ENCODE results near the gene GPR25. TPM values are rescaled to one million over a fixed set of nuclear protein-coding genes. Genes with fewer than 3 reads are reported as not detected.
A peak's percentile ranks its signal among the peaks of the same experiment; 100 is the strongest.

Gene GPR25
- polyA plus RNA-seq, 3 donors from 2014 or later: 4.5 to 18.9 (median 14.8) TPM

DNA sequence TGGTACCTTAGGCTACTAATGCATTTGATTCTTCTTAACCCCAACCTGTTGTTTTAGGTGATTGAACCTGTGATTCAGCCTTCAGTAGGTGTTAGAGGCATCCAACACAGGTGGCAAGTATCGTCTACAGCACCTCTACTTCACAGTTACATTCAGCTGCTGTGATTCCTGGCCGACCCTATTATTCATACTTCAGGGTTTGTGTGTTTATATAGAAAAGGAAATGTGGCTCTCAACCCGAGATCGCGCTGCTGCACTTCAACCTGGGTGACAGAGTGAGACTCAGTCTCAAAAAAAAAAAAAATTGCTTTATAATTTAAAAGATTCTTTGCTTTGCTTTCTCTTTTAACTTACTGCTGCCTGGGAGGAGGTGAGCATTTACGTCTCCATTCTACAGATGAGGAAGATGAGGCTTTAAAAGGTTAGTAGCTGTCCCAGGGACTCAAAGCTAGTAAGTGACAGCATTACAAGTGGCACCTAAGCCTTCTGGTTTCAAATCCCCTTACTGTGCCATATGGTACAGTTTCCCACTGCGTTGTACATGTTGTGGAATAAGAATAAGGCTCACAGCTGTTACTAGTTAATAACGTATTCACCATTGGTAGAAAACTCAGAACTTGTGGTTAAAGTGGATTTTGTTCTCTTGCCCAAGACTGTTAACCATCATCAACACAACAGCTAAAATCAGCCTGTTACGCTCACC lies 9.9 kb upstream of the GPR25 start:
- no peaks in the 10 kb centered on the region for H3K9me3 Mint-ChIP-seq
- H3K36me3 Mint-ChIP-seq: no peaks in the 10 kb centered on the region
- peak overlapping the region; percentile 36 to 83 (median 52) for H3K4me3 Mint-ChIP-seq
- peaks cover 1 to 5% (median 4%) of the 10 kb centered on the region in 3 donors for H3K27me3 Mint-ChIP-seq (ENCODE audit: low read depth in 3 of 3)
- peak overlapping the region; percentile 44 to 86 (median 74) for H3K27ac Mint-ChIP-seq
- DNase-seq: peak; percentile 34 to 64 (median 36)
- peaks cover 34 to 44% of the 10 kb centered on the region in 2 donors for H3K4me1 Mint-ChIP-seq

DNA sequence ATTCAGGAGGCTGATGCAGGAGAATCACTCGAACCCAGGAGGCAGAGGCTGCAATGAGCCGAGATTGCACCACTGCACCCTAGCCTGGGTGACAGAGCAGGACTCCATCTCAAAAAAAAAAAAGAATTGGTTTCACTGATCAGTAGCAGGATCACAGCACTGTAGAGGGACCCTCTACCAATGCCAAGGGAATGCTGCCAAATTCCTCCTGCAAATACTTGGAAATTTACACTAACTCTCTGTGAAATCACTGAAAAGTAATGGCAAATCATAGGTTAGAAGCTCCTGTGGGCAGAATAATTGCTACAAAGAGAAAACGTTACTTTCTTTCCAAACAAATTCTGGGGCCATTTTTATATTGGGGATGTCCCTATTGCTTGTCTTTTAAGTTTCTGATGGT lies 6.7 kb upstream of the GPR25 start:
- Mint-ChIP-seq H3K4me1 (peaks cover 45 to 52% of the 10 kb centered on the region in 2 donors), H3K4me3 (peak overlapping the region in 1 of 5 donors; percentile 14), H3K9me3 (no peaks in the 10 kb centered on the region), H3K27me3 (ENCODE audit: low read depth in 3 of 3) (peaks cover 4 to 5% (median 4%) of the 10 kb centered on the region in 3 donors), H3K27ac (peak overlapping the region in 1 of 6 donors; percentile 7), H3K36me3 (no peaks in the 10 kb centered on the region)
- no peak for DNase-seq

DNA sequence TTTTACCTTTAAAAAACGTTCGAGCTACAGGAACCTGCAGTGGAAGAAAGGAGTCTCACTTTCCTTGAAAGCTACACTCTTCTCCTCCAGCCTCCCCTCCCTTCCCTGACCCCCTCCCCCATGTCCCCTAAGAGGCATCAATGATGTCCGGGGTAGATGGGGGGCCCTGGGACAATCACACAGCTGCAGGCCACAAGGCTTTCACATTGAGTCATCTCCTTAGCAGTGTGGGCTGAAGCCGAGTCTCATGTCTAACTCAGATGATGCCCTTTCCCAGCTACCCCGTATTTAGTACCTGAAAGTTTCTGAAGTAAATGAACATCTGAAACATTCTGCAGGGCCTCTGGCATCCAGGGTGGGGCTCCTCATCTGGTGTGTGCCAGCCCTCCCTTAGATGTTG lies 6.3 kb upstream of the GPR25 start:
- H3K27me3 Mint-ChIP-seq (ENCODE audit: low read depth in 3 of 3): peaks cover 4 to 5% (median 4%) of the 10 kb centered on the region in 3 donors
- peak overlapping the region in 1 of 5 donors; percentile 14 for H3K4me3 Mint-ChIP-seq
- H3K9me3 Mint-ChIP-seq: no peaks in the 10 kb centered on the region
- no peaks in the 10 kb centered on the region for H3K36me3 Mint-ChIP-seq
- H3K4me1 Mint-ChIP-seq: peaks cover 49 to 56% of the 10 kb centered on the region in 2 donors
- peak overlapping the region in 2 of 6 donors; percentile 7 to 74 for H3K27ac Mint-ChIP-seq
- DNase-seq: peak in 1 of 3 donors; percentile 27

DNA sequence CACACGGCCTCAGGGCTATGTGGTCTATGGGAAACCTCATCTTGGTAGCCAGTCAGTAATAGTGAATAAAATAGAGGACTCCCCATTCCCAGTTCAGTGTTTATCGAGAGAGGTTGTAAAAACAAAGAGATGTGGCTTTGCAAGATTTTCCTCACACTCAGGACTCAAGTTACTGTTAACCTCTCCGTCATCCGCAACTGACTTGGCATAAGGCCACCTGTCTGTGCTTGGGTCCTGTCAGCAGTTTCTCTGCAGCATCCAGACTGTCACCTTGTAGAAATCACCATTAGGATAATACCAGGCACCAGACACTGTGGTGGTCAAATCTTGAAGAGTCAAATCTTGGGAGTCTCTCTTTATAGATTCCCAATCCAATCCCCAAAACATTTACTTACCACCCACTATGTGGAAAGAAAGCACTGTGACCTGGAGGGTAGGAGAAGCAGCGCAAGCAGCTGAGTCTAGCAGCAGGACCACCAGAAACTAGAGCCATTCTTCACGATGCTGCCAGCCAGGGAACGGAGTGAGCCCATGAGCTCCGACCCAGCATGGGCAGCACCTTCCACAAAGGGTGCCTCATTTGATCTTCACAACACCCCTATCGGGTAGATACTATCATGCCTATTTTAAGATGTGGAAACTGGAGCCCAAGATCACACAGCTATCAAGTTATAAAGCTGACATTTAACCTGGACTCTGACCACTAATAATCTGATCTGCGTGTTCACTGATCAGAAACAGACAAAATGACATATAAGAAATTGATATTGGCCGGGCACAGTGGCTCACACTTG lies 5.6 kb upstream of the GPR25 start:
- peak overlapping the region in 3 of 6 donors; percentile 46 to 83 (median 58) for H3K27ac Mint-ChIP-seq
- peak overlapping the region in 1 of 5 donors; percentile 72 for H3K4me3 Mint-ChIP-seq
- H3K4me1 Mint-ChIP-seq: peaks cover 50 to 57% of the 10 kb centered on the region in 2 donors
- peak in 1 of 3 donors; percentile 18 for DNase-seq
- H3K36me3 Mint-ChIP-seq: no peaks in the 10 kb centered on the region
- H3K27me3 Mint-ChIP-seq (ENCODE audit: low read depth in 3 of 3): peaks cover 4 to 6% (median 5%) of the 10 kb centered on the region in 3 donors
- no peaks in the 10 kb centered on the region for H3K9me3 Mint-ChIP-seq

DNA sequence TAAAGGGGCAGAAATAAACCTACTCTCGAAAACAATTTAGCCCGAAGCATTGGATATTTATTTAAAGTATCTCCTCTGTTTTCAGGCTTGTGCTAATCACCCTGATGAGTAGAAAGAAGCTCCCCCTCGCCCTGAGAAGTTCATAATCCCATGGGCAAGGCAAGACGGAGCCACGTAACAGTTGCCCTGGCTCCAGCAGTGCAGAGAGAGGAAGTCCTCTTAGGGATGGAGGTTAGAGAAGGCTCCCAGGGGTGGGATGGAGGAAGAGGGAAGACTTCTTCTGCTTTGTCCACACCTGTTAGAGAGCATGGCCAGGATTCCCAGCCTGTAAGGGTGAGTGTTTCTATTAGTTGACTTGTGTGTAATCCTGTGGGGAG lies 3.4 kb upstream of the GPR25 start:
- DNase-seq: no peak
- peaks cover 4 to 8% (median 4%) of the 10 kb centered on the region in 3 donors for H3K27me3 Mint-ChIP-seq (ENCODE audit: low read depth in 3 of 3)
- H3K9me3 Mint-ChIP-seq: no peaks in the 10 kb centered on the region
- peak overlapping the region; percentile 68 to 97 (median 79) for H3K27ac Mint-ChIP-seq
- H3K4me3 Mint-ChIP-seq: peak overlapping the region; percentile 43 to 89 (median 78)
- H3K4me1 Mint-ChIP-seq: peaks cover 43 to 53% of the 10 kb centered on the region in 2 donors
- peaks cover 0 to 2% (median 2%) of the 10 kb centered on the region in 3 donors for H3K36me3 Mint-ChIP-seq

DNA sequence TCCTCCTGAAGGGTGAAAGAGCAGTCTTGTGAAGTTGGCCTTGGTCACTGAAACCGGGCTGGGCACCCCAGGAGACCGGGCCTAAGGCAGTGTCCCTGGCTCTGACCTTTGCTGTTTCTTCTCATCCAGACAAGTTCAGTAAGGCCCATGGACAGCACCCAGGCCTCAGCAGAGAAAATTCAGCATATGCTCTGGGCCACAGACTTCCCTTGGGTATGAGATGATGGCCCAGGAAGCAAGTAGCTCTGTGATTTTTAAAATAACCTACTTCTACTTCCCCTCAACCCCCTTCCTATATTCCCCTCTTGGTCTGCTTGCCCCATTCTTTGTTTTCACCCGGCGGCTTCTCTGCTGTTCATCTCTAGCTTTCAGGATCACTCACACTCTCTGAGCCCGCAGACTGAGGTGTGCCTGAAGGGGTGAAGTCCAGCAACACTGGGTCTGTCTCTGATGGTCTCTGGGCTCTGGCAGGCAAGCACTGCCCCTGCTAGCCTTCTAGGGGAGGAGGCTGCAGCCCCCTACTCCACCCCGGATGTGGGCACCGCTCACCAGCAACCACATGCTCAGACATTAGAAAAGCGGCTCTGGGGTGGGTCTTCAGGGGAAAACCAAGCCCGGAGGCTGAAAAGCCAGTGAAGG lies 2.9 kb upstream of the GPR25 start:
- DNase-seq: peak in 1 of 3 donors; percentile 54
- H3K27me3 Mint-ChIP-seq (ENCODE audit: low read depth in 3 of 3): peaks cover 4 to 13% (median 6%) of the 10 kb centered on the region in 3 donors
- H3K4me1 Mint-ChIP-seq: peaks cover 47 to 58% of the 10 kb centered on the region in 2 donors

DNA sequence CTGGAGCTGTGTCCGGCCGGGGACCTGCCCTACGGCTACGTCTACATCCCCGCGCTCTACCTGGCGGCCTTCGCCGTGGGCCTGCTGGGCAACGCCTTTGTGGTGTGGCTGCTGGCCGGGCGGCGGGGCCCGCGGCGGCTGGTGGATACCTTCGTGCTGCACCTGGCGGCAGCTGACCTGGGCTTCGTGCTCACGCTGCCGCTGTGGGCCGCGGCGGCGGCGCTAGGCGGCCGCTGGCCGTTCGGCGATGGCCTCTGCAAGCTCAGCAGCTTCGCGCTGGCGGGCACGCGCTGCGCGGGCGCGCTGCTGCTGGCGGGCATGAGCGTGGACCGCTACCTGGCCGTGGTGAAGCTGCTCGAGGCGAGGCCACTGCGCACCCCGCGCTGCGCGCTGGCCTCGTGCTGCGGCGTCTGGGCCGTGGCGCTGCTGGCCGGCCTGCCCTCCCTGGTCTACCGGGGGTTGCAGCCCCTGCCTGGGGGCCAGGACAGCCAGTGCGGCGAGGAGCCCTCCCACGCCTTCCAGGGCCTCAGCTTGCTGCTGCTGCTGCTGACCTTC lies 412 bp downstream of the GPR25 start:
- no peaks in the 10 kb centered on the region for H3K9me3 Mint-ChIP-seq
- H3K4me1 Mint-ChIP-seq: peaks cover 66 to 71% of the 10 kb centered on the region in 2 donors
- peak in 1 of 3 donors; percentile 19 for DNase-seq
- peaks cover 4 to 7% (median 7%) of the 10 kb centered on the region in 3 donors for H3K36me3 Mint-ChIP-seq
- H3K4me3 Mint-ChIP-seq: peak overlapping the region; percentile 67 to 86 (median 74)
- H3K27ac Mint-ChIP-seq: peak overlapping the region in 3 of 6 donors; percentile 59 to 84 (median 75)
- H3K27me3 Mint-ChIP-seq (ENCODE audit: low read depth in 3 of 3): peaks cover 0 to 13% (median 7%) of the 10 kb centered on the region in 3 donors

More for the DNA sequence above, 2.9 kb upstream of the GPR25 start:
- Mint-ChIP-seq H3K9me3 (no peaks in the 10 kb centered on the region), H3K36me3 (peaks cover 0 to 7% (median 7%) of the 10 kb centered on the region in 3 donors), H3K4me3 (peak overlapping the region; percentile 43 to 89 (median 78)), H3K27ac (peak overlapping the region; percentile 68 to 97 (median 79))

DNA sequence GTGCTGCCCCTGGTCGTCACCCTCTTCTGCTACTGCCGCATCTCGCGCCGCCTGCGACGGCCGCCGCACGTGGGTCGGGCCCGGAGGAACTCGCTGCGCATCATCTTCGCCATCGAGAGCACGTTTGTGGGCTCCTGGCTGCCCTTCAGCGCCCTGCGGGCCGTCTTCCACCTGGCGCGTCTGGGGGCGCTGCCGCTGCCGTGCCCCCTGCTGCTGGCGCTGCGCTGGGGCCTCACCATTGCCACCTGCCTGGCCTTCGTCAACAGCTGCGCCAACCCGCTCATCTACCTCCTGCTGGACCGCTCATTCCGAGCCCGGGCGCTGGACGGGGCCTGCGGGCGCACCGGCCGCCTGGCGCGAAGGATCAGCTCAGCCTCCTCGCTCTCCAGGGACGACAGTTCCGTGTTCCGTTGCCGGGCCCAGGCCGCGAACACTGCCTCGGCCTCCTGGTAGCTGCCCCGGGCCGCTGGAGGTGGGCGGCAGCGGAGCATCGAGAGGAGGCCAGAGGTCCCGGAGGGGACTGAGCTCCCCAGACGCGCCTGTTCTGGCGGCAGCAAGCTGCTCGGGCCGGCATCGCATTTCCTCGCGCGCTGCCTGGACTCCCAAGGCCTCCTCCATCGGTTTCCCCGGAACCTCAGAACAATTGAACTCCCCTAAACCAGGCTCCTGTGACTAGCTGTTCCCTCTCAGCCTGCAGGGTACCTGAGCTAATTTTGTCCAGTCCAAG lies 1.1 kb downstream of the GPR25 start:
- Mint-ChIP-seq H3K4me1 (peaks cover 70 to 76% of the 10 kb centered on the region in 2 donors), H3K9me3 (no peaks in the 10 kb centered on the region), H3K4me3 (peak overlapping the region; percentile 67 to 86 (median 74)), H3K36me3 (peaks cover 7 to 9% (median 7%) of the 10 kb centered on the region in 3 donors), H3K27me3 (ENCODE audit: low read depth in 3 of 3) (peaks cover 2 to 13% (median 9%) of the 10 kb centered on the region in 3 donors), H3K27ac (peak overlapping the region; percentile 16 to 84 (median 68))
- peak in 2 of 3 donors; percentile 28 for DNase-seq

DNA sequence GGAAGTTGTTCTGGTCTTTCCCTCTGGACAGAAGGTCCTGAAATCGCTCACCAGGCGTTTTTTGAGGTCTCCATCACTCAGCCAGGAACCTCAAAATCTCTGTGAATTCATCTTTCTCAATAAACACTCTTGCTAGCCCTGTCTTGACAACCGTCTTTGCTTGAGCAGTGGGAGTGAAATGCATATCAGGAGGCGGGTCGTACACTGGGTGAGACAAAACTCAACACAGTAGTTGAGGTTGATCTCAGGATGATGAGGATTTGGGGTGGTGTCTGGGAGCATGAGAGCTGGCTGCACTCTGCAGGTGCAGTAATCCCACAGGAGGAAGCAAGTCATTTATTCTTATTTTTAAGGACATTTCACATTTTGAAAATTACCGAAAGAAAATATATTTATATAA lies 1.9 kb downstream of the GPR25 start:
- Mint-ChIP-seq H3K27ac (peak overlapping the region in 4 of 6 donors; percentile 17 to 74 (median 58)), H3K4me1 (peaks cover 65 to 69% of the 10 kb centered on the region in 2 donors), H3K4me3 (peak overlapping the region; percentile 59 to 82 (median 66)), H3K27me3 (ENCODE audit: low read depth in 3 of 3) (peaks cover 2 to 13% (median 9%) of the 10 kb centered on the region in 3 donors), H3K9me3 (no peaks in the 10 kb centered on the region), H3K36me3 (peaks cover 7 to 9% (median 7%) of the 10 kb centered on the region in 3 donors)
- DNase-seq: no peak

DNA sequence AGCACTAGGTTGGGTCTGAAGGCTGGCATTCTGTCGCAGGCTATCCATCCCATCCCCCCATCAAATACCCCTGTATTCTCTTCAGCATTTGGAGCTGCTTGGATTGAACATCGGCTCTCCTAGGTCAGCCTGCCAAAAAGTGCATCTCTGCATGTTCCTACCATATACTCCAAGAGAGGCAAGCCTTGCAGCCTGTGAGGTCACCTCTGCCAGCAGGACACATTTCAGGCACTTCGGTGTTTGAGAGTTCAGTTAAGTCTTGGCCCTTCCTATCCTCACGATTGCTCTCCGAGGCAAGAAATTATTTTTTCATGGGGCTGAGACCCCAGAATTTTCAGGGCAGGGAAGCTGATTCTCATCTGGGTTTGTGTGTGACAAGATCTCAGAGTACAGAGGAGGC lies 2.6 kb downstream of the GPR25 start:
- no peak for DNase-seq
- peaks cover 64 to 69% of the 10 kb centered on the region in 2 donors for H3K4me1 Mint-ChIP-seq
- H3K9me3 Mint-ChIP-seq: no peaks in the 10 kb centered on the region
- H3K36me3 Mint-ChIP-seq: peaks cover 7 to 9% (median 7%) of the 10 kb centered on the region in 3 donors
- H3K27ac Mint-ChIP-seq: peak overlapping the region in 1 of 6 donors; percentile 46
- peak overlapping the region in 3 of 5 donors; percentile 8 to 74 (median 69) for H3K4me3 Mint-ChIP-seq
- H3K27me3 Mint-ChIP-seq (ENCODE audit: low read depth in 3 of 3): peaks cover 2 to 11% (median 9%) of the 10 kb centered on the region in 3 donors

DNA sequence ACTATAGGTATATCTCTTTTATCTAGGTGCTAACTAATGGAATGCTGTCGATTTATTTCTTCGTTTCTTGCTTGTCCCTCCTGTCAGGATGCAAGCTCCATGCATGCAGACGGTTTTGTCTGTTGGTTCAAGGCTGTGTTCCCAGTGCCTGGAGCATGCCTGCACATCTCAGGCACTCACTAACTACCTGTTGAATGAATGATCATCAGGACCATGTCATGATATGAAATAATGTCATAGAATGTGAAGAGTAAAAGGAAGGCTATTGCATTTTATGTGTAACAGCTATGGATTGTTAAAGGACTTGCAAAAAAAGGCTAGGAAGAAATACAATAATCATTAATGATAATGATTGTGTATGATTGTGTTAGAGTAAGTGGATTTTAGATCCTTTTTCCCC lies 4.2 kb downstream of the GPR25 start:
- Mint-ChIP-seq H3K27me3 (ENCODE audit: low read depth in 3 of 3) (peaks cover 2 to 11% (median 7%) of the 10 kb centered on the region in 3 donors), H3K9me3 (no peaks in the 10 kb centered on the region)

DNA sequence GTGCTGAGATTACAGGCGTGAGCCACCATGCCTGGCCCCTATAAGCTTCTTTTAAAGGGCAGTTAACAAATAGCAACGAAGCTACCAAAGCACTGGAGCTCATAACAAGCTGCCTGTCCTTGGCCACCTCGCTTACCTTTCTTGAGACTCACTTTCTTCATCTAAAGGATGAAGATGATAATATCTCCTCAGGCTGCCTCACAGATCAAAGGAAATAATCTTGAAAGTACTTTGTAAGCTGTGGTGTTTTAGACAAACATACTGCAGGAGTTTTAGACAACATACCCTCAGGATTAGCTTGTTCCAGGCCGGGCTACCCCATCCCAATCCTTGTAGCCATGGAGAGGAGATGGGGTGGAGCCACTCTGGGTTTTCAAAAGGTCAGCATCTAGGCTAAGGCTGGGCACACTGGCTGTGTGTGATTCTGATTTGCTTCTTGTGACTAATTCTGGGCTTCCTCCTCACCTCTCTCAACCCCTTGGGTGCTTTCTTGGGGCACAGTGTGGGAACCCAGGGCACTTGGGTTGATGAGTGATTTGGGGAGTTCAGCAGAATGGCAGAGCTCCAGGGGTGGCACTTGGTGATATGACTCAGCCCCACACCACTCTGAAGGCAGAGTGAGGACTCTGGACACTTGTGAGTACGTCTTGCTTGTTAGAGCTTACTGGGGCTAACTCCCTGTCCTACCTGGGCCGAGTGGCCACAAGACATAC lies 5.2 kb downstream of the GPR25 start:
- peak overlapping the region in 1 of 5 donors; percentile 53 for H3K4me3 Mint-ChIP-seq
- peaks cover 2 to 6% (median 6%) of the 10 kb centered on the region in 3 donors for H3K27me3 Mint-ChIP-seq (ENCODE audit: low read depth in 3 of 3)

More for the DNA sequence above, 4.2 kb downstream of the GPR25 start:
- DNase-seq: no peak
- Mint-ChIP-seq H3K4me3 (peak overlapping the region in 2 of 5 donors; percentile 12 to 22), H3K4me1 (peaks cover 54 to 66% of the 10 kb centered on the region in 2 donors), H3K36me3 (peaks cover 7 to 9% (median 7%) of the 10 kb centered on the region in 3 donors), H3K27ac (peak overlapping the region in 4 of 6 donors; percentile 3 to 27 (median 17))

More for the DNA sequence above, 5.2 kb downstream of the GPR25 start:
- H3K4me1 Mint-ChIP-seq: peaks cover 50 to 63% of the 10 kb centered on the region in 2 donors
- H3K9me3 Mint-ChIP-seq: no peaks in the 10 kb centered on the region
- DNase-seq: peak in 1 of 3 donors; percentile 12
- H3K36me3 Mint-ChIP-seq: peaks cover 7 to 9% (median 7%) of the 10 kb centered on the region in 3 donors
- peak overlapping the region in 3 of 6 donors; percentile 55 to 82 (median 58) for H3K27ac Mint-ChIP-seq
